A549 treated with CpdA at 1 μM for 4 hours (cell line): Measurements from ENCODE around the gene LRRC57. TPM values are rescaled to one million over a fixed set of nuclear protein-coding genes. Genes with fewer than 3 reads are reported as not detected.

Experiments used
- total RNA-seq: library from RNA; stranded (reverse); fragments of 200-300 nt; extraction: Qiagen RNA extraction; gene quantifications from 5 replicates; pipeline ENCODE4 v1.2.3, GENCODE V29; 2022; ENCODE audit warnings: low read depth

Gene LRRC57
- total RNA-seq = 10.9 to 13.5 TPM (median 11.0 TPM) in 5 replicates

GRCh38 chr15:42548249-42549031, at the start of gene LRRC57, which contains the start of gene HAUS2:
Gene LRRC57 (minus strand): TSS chr15:42548793. CDS start chr15:42548434, 359 bp downstream.
Gene HAUS2 (plus strand): TSS chr15:42548838. CDS start chr15:42548873, 35 bp downstream.

GRCh38 chr15:42575188-42576039, 26.8 kb upstream of the LRRC57 start, which contains the start of gene STARD9:
Gene STARD9 (plus strand): TSS chr15:42575606. CDS start chr15:42575716, 110 bp downstream.

GRCh38 chr15:42495361-42496212, 53.0 kb downstream of the LRRC57 start, which contains the start of gene SNAP23:
Gene SNAP23 (plus strand): TSS chr15:42495634. CDS start chr15:42511847, 16,213 bp downstream.

GRCh38 chr15:42490671-42491538, 57.7 kb downstream of the LRRC57 start, which contains the start of gene ZNF106:
Gene ZNF106 (minus strand): TSS chr15:42491141. CDS start chr15:42472289, 18,852 bp downstream.

Other genes with a start within 250 kb of the LRRC57 start
- gene CAPN3, start 189.3 kb downstream of the LRRC57 start, total RNA-seq = 0.25 to 0.43 TPM (median 0.31 TPM) in 3 of 5 replicates, not detected in the others
- gene ZNF106, start 57.7 kb downstream of the LRRC57 start, total RNA-seq = 8.8 to 12.3 TPM (median 11.1 TPM) in 5 replicates
- 16.5 to 42.8 TPM (median 16.9 TPM) in 5 replicates for gene SNAP23, start 53.2 kb downstream of the LRRC57 start, total RNA-seq
- 17.9 to 21.4 TPM (median 19.8 TPM) in 5 replicates for gene HAUS2, start within 50 bp of the LRRC57 start, total RNA-seq
- gene STARD9, start 26.8 kb upstream of the LRRC57 start, total RNA-seq = 1.3 to 1.9 TPM (median 1.5 TPM) in 5 replicates
- gene CDAN1, start 188.3 kb upstream of the LRRC57 start, total RNA-seq = 4.9 to 8.5 TPM (median 7.3 TPM) in 5 replicates